ENCODE data around the gene CR1L.

CR1L gene

DNA sequence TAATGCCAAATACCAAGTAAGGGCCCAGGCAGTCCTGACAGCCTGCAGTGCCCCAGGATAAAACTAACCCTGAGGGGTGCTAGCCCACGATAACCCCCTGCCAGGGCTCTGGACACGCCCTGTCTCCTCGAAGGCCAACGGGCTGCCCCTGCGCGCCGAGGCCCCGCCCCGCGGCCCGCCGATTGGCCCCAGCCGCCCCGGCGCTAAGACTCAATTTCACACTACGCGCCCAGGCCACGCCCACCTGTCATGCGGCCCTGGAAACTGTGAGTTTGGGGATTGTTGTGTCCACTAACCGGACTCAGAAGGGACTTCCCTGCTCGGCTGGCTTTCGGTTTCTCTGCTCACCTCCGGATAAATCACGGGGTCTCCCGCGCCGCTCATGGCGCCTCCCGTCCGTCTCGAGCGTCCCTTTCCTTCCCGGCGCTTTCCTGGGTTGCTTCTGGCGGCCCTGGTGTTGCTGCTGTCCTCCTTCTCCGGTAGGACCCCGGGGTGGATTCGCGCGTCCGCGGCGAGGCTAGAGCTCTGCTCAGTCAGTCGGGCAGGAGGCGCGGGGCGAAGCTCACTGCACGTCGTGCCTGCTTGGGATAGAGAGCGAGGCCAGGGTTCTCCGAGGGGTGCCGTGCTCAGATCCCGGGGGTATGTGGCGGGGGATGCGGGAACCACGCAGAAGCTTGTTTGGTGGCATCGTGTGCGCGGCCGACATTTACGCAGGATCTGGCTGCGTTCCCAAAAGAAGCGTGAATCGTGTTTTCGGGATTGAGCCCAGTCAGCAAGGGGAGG, at the start of gene CR1L:
TSS of gene CR1L (plus strand) at position 282 of the 783 bp plus-strand sequence. CDS start at position 383, 101 bp downstream.
- Histone ChIP-seq H3K27ac (no peak within 1 kb of the TSS), H3K27me3 (ENCODE audit: insufficient read depth, low read depth, severe bottlenecking) (peaks cover 98% of the 10 kb centered on the region), H3K9me3 (ENCODE audit: severe bottlenecking) (peaks cover 16% of the 10 kb centered on the region), H3K4me3 (ENCODE audit: low read depth, low read length) (no peak within 1 kb of the TSS), H3K36me3 (no peaks in the 10 kb centered on the region)
- TF ChIP-seq, protein P1, sequence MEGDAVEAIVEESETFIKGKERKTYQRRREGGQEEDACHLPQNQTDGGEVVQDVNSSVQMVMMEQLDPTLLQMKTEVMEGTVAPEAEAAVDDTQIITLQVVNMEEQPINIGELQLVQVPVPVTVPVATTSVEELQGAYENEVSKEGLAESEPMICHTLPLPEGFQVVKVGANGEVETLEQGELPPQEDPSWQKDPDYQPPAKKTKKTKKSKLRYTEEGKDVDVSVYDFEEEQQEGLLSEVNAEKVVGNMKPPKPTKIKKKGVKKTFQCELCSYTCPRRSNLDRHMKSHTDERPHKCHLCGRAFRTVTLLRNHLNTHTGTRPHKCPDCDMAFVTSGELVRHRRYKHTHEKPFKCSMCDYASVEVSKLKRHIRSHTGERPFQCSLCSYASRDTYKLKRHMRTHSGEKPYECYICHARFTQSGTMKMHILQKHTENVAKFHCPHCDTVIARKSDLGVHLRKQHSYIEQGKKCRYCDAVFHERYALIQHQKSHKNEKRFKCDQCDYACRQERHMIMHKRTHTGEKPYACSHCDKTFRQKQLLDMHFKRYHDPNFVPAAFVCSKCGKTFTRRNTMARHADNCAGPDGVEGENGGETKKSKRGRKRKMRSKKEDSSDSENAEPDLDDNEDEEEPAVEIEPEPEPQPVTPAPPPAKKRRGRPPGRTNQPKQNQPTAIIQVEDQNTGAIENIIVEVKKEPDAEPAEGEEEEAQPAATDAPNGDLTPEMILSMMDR (IDR thresholded peaks at IDR 0.05; ENCODE audit: low read depth, low read length), result no peak
- peak; percentile 50 for DNase-seq

DNA sequence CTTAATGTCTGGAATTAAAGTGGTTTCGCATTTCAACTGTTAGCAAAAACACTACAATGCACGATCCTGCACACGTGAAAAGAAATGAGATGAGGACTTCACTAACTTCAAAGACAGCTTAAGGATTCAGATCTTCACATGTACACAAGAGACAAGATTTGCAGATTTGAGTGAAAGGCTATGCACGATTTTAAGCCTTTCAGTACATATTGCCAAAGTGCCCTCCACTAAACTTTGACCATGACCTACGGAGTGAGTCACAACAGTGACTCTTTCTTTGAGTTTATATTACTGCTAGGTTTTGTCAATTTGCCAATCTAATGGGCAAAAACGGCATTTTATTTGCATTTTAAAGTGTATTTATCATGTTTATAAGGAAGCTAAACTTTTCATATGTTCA, 41.2 kb upstream of the CR1L start:
- DNase-seq, result no peak
- H3K36me3 ChIP-seq, result no peaks in the 10 kb centered on the region
- H3K4me3 ChIP-seq (ENCODE audit: low read depth, low read length), result no peak overlapping the region
- TF ChIP-seq, protein P1 (IDR thresholded peaks at IDR 0.05; ENCODE audit: low read depth, low read length), result no peak
- no peaks in the 10 kb centered on the region for H3K9me3 ChIP-seq (ENCODE audit: severe bottlenecking)
- H3K27me3 ChIP-seq (ENCODE audit: insufficient read depth, low read depth, severe bottlenecking), result peaks cover 94% of the 10 kb centered on the region
- H3K27ac ChIP-seq, result no peak overlapping the region

DNA sequence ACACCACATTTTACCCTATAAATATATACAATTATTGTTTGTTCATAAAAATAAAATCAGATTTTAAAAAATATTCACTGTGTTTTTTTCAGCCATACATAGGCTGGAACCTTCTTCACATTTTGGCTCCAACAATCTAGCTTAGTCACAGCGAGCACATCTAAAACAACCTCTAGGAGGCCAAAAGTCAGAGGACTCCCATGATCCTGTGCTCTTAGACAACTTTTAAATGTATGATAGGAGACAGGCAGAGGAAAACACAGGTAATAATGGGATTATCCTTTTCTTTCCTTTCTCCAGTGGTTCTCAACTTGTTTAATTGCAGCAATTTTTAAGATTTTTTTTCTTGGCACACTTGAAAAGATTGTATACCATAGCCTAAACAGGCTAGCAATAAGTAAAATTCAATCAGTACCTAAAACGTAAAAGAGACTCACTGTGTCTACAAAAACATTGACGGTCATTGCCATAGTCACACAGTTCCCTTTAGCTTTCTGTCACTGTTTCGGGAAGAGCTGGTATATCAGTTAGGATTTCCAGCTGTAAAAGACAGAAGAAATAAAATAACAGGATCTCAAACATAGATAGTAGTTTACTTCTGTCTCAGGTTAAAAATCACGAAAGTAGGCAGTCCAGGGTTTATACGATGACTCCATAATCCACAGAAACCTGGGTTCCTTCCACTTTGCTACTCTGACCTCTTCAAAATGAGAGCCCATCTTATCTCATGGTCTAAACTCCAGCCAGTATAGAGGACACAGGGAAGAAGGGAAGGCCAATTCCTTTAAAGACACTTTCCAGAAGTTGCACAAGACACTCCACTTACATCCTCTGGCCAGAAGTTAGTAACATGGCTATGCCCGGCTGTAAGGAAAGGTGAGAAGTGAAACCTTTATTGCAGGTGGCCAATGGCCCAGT, 39.2 kb upstream of the CR1L start:
- H3K4me3 ChIP-seq (ENCODE audit: low read depth, low read length), result no peak overlapping the region
- TF ChIP-seq, protein P1 (IDR thresholded peaks at IDR 0.05; ENCODE audit: low read depth, low read length), result no peak
- H3K9me3 ChIP-seq (ENCODE audit: severe bottlenecking), result peaks cover 2% of the 10 kb centered on the region
- DNase-seq, result no peak
- H3K36me3 ChIP-seq, result no peaks in the 10 kb centered on the region
- peaks cover 94% of the 10 kb centered on the region for H3K27me3 ChIP-seq (ENCODE audit: insufficient read depth, low read depth, severe bottlenecking)
- no peak overlapping the region for H3K27ac ChIP-seq

DNA sequence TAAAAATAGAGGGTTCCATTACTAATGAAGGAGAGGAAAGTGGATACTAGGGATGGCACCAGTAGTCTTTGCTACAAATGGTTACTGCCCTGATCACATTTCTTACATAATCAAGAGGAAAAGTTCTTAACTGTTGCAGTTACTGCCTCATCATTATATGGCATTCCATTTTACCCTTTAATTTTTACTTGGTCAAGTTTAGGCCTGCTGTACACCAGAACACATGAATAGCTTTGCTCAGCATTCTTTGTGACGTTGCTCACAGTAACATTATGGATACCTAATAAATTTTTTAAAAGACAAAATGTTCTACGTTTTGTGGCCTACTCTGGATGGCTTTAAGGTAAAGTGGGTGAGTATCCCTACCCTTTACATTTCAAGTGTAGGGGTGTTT, 38.6 kb upstream of the CR1L start:
- TF ChIP-seq, protein P1 (IDR thresholded peaks at IDR 0.05; ENCODE audit: low read depth, low read length), result no peak
- H3K36me3 ChIP-seq, result no peaks in the 10 kb centered on the region

DNA sequence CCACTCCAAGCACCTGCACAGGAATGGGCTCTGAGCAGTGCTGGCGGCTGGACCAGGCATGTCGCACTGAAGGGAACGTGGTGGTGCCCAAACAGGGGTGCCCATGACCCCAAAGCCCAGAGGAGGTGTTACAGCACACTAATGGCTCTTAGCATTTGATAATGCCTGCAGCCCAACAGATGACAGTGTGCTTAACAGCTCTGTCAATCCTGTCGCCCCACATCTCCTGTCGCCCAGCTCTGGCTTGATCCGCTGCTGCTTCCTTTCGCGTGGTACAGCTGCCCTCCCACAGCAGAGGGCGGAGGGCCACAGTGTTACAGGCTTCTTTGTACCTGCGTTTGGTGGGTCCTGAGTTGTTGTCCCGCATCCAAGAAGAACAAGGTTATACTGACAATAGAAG, 32.2 kb upstream of the CR1L start:
- TF ChIP-seq, protein P1 (IDR thresholded peaks at IDR 0.05; ENCODE audit: low read depth, low read length), result no peak
- Histone ChIP-seq H3K4me3 (ENCODE audit: low read depth, low read length) (no peak overlapping the region), H3K27me3 (ENCODE audit: insufficient read depth, low read depth, severe bottlenecking) (peaks cover 96% of the 10 kb centered on the region), H3K27ac (no peak overlapping the region), H3K9me3 (ENCODE audit: severe bottlenecking) (peaks cover 15% of the 10 kb centered on the region), H3K36me3 (no peaks in the 10 kb centered on the region)
- peak; percentile 37 for DNase-seq

More for the DNA sequence above, 38.6 kb upstream of the CR1L start:
- Histone ChIP-seq H3K4me3 (ENCODE audit: low read depth, low read length) (no peak overlapping the region), H3K27ac (no peak overlapping the region), H3K27me3 (ENCODE audit: insufficient read depth, low read depth, severe bottlenecking) (peaks cover 97% of the 10 kb centered on the region), H3K9me3 (ENCODE audit: severe bottlenecking) (peaks cover 6% of the 10 kb centered on the region)
- no peak for DNase-seq
